GM19468 (cell line): ENCODE measurements around the gene EIF2B2.

Experiments
- ATAC-seq: cut with Tn5 transposase; IDR thresholded peaks from one replicate; pipeline ENCODE4 v1.9.1; 2021; ENCODE audit warnings: mild to moderate bottlenecking, moderate library complexity, moderate number of reproducible peaks; ENCODE audit not compliant: unreplicated experiment; ENCODE audit errors: extremely low read depth

Gene EIF2B2

GRCh38 chr14:74973003-74973653 lies 29.6 kb upstream of the EIF2B2 start:
- ATAC-seq: no peak

- ATAC-seq: no peak
Measured at GRCh38 chr14:74973905-74974363, 28.8 kb upstream of the EIF2B2 start.

GRCh38 chr14:74974364-74975058 lies 28.2 kb upstream of the EIF2B2 start:
- no peak for ATAC-seq

- ATAC-seq: no peak
Measured at GRCh38 chr14:74975059-74975810, 27.5 kb upstream of the EIF2B2 start.

GRCh38 chr14:74976264-74977113 lies 26.2 kb upstream of the EIF2B2 start:
- no peak for ATAC-seq

- ATAC-seq: no peak
Measured at GRCh38 chr14:74977164-74977900, 25.4 kb upstream of the EIF2B2 start.

- no peak for ATAC-seq
Measured at GRCh38 chr14:74977901-74978385, 24.8 kb upstream of the EIF2B2 start.

GRCh38 chr14:74978416-74978947 lies 24.2 kb upstream of the EIF2B2 start:
- no peak for ATAC-seq

- ATAC-seq: no peak
Measured at GRCh38 chr14:74979029-74979428, 23.7 kb upstream of the EIF2B2 start.

- no peak for ATAC-seq
Measured at GRCh38 chr14:74979442-74980397, 23.0 kb upstream of the EIF2B2 start.

GRCh38 chr14:74980398-74980730 lies 22.4 kb upstream of the EIF2B2 start:
- no peak for ATAC-seq

- no peak for ATAC-seq
Measured at GRCh38 chr14:74980731-74981461, 21.8 kb upstream of the EIF2B2 start.

GRCh38 chr14:74981462-74981782 lies 21.3 kb upstream of the EIF2B2 start:
- ATAC-seq: no peak

GRCh38 chr14:74981833-74982232 lies 20.9 kb upstream of the EIF2B2 start:
- ATAC-seq: no peak

GRCh38 chr14:74982661-74983060 lies 20.1 kb upstream of the EIF2B2 start:
- ATAC-seq: no peak

GRCh38 chr14:74983343-74983742 lies 19.4 kb upstream of the EIF2B2 start:
- no peak for ATAC-seq

GRCh38 chr14:74984236-74985027 lies 18.3 kb upstream of the EIF2B2 start:
- ATAC-seq: no peak
